Prostate gland (tissue), 2 donors: ENCODE data around the gene MORC2.

Experiments used
- CTCF ChIP-seq, 4 experiments: fragments of 200-600 bp in 2 of 4; fragments of 450-650 bp in 2 of 4; sonication (generic) in 2 of 4; IDR thresholded peaks; 1 replicate in 3 of 4; 2 replicates in 1 of 4; pipeline ENCODE4 v1.5.1; 2016 to 2019; ENCODE audit warnings: antibody characterized with exemption in 4 of 4, mild to moderate bottlenecking in 2 of 4, moderate library complexity in 2 of 4
- POLR2A ChIP-seq: fragments of 450-650 bp; IDR thresholded peaks from one replicate; pipeline ENCODE4 v1.6.1; 2016; ENCODE audit warnings: antibody characterized with exemption, mild to moderate bottlenecking
- POLR2AphosphoS5 ChIP-seq: sonication (generic); formaldehyde crosslinking; IDR thresholded peaks from one replicate; pipeline ENCODE4 v1.6.1; 2017; ENCODE audit warnings: antibody characterized with exemption

DNA sequence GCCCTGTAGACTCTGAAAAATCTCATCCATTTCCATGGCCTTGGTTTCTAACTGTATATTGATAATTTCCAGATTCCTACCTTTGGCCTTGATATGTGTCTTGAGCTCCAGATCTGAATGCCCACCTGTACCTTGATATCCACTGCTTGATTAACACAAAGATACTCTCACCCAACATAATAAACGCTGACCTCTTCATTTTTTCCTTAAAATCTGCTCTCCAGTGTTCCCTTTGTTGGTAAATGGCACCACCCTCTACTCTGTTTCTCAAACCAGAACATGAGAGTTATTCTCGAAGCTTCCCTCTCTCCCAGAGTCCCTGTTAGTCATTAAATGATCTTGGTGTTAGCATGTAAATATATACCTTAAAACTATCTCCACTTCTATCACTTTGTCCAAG lies 13.9 kb upstream of the MORC2 start:
- TF ChIP-seq POLR2A (no peak), CTCF (IDR thresholded peaks at IDR 0.05) (no peak), POLR2AphosphoS5 (no peak)
